Neural progenitor cell (in vitro differentiated cells): ENCODE measurements around the gene RELA. TPM values are rescaled to one million over a fixed set of nuclear protein-coding genes. Genes with fewer than 3 reads are reported as not detected.

ENCODE experiments used
- DNase-seq: peaks from one replicate; pipeline ENCODE4 v3.0.0-alpha.2; 2016; ENCODE audit warnings: low spot score
- H2AFZ ChIP-seq: fragments of 200-600 bp; sonication (generic); replicated peaks from 2 replicates; pipeline ENCODE4 v1.6.1; 2016; ENCODE audit warnings: antibody characterized with exemption
- H3F3A ChIP-seq: fragments of 200-600 bp; sonication (generic); 2 replicates; pipeline ENCODE4 v1.6.1; 2016; ENCODE audit warnings: antibody characterized with exemption, low read depth
- H3K27ac ChIP-seq: fragments of 200-600 bp; sonication (generic); 2 replicates; pipeline ENCODE4 v1.5.1; 2016; ENCODE audit warnings: mild to moderate bottlenecking
- H3K27me3 ChIP-seq: fragments of 200-600 bp; sonication (generic); 2 replicates; pipeline ENCODE4 v1.6.1; 2016; ENCODE audit warnings: mild to moderate bottlenecking, moderate library complexity
- H3K36me3 ChIP-seq: fragments of 200-600 bp; sonication (generic); 2 replicates; pipeline ENCODE4 v1.5.1; 2016
- H3K4me1 ChIP-seq: fragments of 200-600 bp; sonication (generic); 2 replicates; pipeline ENCODE4 v1.6.1; 2016; ENCODE audit warnings: mixed run types
- H3K4me2 ChIP-seq: fragments of 200-600 bp; sonication (generic); 2 replicates; pipeline ENCODE4 v1.6.1; 2016
- H3K4me3 ChIP-seq: fragments of 200-600 bp; sonication (generic); 2 replicates; pipeline ENCODE4 v1.5.1; 2016
- H3K79me2 ChIP-seq: fragments of 200-600 bp; sonication (generic); 2 replicates; pipeline ENCODE4 v1.6.1; 2016; ENCODE audit warnings: low read depth
- H3K9ac ChIP-seq: fragments of 200-600 bp; sonication (generic); 2 replicates; pipeline ENCODE4 v1.6.1; 2016
- H3K9me3 ChIP-seq: fragments of 200-600 bp; sonication (generic); 2 replicates; pipeline ENCODE4 v1.5.1; 2016; ENCODE audit warnings: low read depth
- H4K20me1 ChIP-seq: fragments of 200-600 bp; sonication (generic); 2 replicates; pipeline ENCODE4 v1.6.1; 2016; ENCODE audit warnings: low read depth
- H3K27ac Mint-ChIP-seq: 3 replicates; pipeline ENCODE4 v1.8.0; 2021; ENCODE audit warnings: mixed read lengths
- H3K27me3 Mint-ChIP-seq: 2 replicates; pipeline ENCODE4 v1.8.0; 2022; ENCODE audit warnings: low read depth, mild to moderate bottlenecking, inconsistent platforms, moderate library complexity, mixed read lengths; ENCODE audit not compliant: insufficient read depth
- H3K36me3 Mint-ChIP-seq: 3 replicates; pipeline ENCODE4 v1.8.0; 2021; ENCODE audit warnings: mixed read lengths
- H3K4me1 Mint-ChIP-seq: 3 replicates; pipeline ENCODE4 v1.8.0; 2021; ENCODE audit warnings: mixed read lengths
- H3K4me3 Mint-ChIP-seq: 3 replicates; pipeline ENCODE4 v1.8.0; 2021; ENCODE audit warnings: mild to moderate bottlenecking, moderate library complexity, mixed read lengths
- H3K9me3 Mint-ChIP-seq: 3 replicates; pipeline ENCODE4 v1.8.0; 2020; ENCODE audit warnings: mixed read lengths
- EZH2 ChIP-seq: fragments of 200-600 bp; sonication (generic); IDR thresholded peaks from 2 replicates; pipeline ENCODE4 v1.6.1; 2017; ENCODE audit warnings: antibody characterized with exemption, mild to moderate bottlenecking, moderate library complexity
- EZH2phosphoT487 ChIP-seq: fragments of 200-600 bp; sonication (generic); IDR thresholded peaks from 2 replicates; pipeline ENCODE4 v1.6.1; 2017; ENCODE audit warnings: antibody characterized with exemption
- total RNA-seq: library from RNA; depleted of rRNA; stranded (reverse); fragments of >200 nt; gene quantifications from 2 replicates; pipeline ENCODE4 v1.2.3, GENCODE V29; 2015; ENCODE audit warnings: low replicate concordance
- TF ChIP-seq, protein P1 (sequence below): fragments of 200-600 bp; sonication (generic); IDR thresholded peaks from 2 replicates; pipeline ENCODE4 v1.5.1; 2017; ENCODE audit warnings: antibody characterized with exemption, mild to moderate bottlenecking

Gene RELA
- total RNA-seq, 1 donor from 2014 or later = 11.0 TPM

DNA sequence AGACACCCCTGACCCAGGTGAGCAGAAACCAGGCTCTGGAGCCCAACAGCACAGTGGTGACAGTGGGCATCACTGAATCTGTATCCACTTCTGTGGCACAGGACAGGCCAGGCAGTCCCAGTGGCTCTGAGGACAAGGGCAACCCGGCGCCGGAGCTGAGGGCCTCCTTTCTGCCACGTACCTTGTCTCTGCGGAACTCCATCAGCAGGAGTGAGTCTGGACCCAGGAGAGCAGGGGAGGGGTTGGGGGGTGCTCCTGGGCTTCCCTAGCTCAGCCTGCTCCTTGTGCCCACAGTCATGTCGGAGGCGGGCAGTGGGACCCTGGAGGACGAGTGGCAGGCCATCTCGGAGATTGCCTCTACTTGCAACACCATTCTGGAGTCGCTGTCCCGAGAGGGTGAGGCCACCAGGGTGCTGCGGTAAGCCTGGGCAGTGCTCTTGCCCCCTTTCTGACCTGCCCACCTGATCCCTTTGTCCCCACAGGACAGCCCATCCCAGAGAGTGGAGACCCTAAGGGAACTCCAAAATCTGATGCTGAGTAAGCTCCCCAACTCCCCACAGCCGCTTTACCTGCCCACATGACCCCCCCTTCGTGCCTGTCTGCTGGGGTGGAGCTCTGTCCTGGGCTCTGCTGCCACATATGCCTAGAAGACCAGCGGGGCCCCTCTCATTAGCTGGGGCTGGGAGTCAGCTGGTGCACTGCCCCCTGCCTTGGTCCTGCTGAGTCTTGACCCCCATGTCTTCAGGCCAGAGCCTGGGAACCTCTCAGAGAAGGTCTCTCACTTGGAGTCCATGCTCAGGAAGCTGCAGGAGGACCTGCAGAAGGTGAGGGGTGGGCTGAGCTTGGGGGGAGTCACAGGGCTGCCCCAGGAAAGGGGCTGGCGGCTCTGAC lies 12.8 kb downstream of the RELA start:
- Histone ChIP-seq H3K27ac (no peak overlapping the region), H3K4me1 (peaks cover 11% of the 10 kb centered on the region), H3K36me3 (no peaks in the 10 kb centered on the region), H3K27me3 (peaks cover 25% of the 10 kb centered on the region), H3K9me3 (no peaks in the 10 kb centered on the region), H2AFZ (no peak overlapping the region), H3K4me2 (no peak overlapping the region), H3F3A (peaks cover 32% of the 10 kb centered on the region), H3K79me2 (no peaks in the 10 kb centered on the region), H3K9ac (no peak overlapping the region), H4K20me1 (peaks cover 19% of the 10 kb centered on the region), H3K4me3 (no peak overlapping the region)
- peaks cover 2% of the 10 kb centered on the region for H3K27me3 Mint-ChIP-seq
- no peaks in the 10 kb centered on the region for H3K9me3 Mint-ChIP-seq
- no peak overlapping the region for H3K27ac Mint-ChIP-seq
- no peak overlapping the region for H3K4me3 Mint-ChIP-seq
- DNase-seq = no peak
- TF ChIP-seq EZH2 = no peak
- TF ChIP-seq, protein P1, sequence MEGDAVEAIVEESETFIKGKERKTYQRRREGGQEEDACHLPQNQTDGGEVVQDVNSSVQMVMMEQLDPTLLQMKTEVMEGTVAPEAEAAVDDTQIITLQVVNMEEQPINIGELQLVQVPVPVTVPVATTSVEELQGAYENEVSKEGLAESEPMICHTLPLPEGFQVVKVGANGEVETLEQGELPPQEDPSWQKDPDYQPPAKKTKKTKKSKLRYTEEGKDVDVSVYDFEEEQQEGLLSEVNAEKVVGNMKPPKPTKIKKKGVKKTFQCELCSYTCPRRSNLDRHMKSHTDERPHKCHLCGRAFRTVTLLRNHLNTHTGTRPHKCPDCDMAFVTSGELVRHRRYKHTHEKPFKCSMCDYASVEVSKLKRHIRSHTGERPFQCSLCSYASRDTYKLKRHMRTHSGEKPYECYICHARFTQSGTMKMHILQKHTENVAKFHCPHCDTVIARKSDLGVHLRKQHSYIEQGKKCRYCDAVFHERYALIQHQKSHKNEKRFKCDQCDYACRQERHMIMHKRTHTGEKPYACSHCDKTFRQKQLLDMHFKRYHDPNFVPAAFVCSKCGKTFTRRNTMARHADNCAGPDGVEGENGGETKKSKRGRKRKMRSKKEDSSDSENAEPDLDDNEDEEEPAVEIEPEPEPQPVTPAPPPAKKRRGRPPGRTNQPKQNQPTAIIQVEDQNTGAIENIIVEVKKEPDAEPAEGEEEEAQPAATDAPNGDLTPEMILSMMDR = no peak
- no peak for TF ChIP-seq EZH2phosphoT487
- H3K4me1 Mint-ChIP-seq = peaks cover 34% of the 10 kb centered on the region
- H3K36me3 Mint-ChIP-seq = peaks cover 11% of the 10 kb centered on the region

- Histone ChIP-seq H3K27me3 (peaks cover 25% of the 10 kb centered on the region), H3K9ac (no peak overlapping the region), H3K27ac (no peak overlapping the region), H3K4me1 (peaks cover 11% of the 10 kb centered on the region), H2AFZ (no peak overlapping the region), H3F3A (peaks cover 28% of the 10 kb centered on the region), H3K4me3 (no peak overlapping the region), H3K9me3 (no peaks in the 10 kb centered on the region), H3K4me2 (no peak overlapping the region), H4K20me1 (peaks cover 19% of the 10 kb centered on the region), H3K36me3 (no peaks in the 10 kb centered on the region), H3K79me2 (no peaks in the 10 kb centered on the region)
- DNase-seq = no peak
- H3K27ac Mint-ChIP-seq = peak overlapping the region; percentile 21
- peaks cover 9% of the 10 kb centered on the region for H3K36me3 Mint-ChIP-seq
- no peaks in the 10 kb centered on the region for H3K9me3 Mint-ChIP-seq
- TF ChIP-seq, protein P1 = no peak
- TF ChIP-seq EZH2 (no peak), EZH2phosphoT487 (no peak)
- no peak overlapping the region for H3K4me3 Mint-ChIP-seq
- H3K27me3 Mint-ChIP-seq = peaks cover 2% of the 10 kb centered on the region
- peaks cover 34% of the 10 kb centered on the region for H3K4me1 Mint-ChIP-seq
These were observed 13.7 kb downstream of the RELA start for GRCh38 chr11:65648997-65649493.

DNA sequence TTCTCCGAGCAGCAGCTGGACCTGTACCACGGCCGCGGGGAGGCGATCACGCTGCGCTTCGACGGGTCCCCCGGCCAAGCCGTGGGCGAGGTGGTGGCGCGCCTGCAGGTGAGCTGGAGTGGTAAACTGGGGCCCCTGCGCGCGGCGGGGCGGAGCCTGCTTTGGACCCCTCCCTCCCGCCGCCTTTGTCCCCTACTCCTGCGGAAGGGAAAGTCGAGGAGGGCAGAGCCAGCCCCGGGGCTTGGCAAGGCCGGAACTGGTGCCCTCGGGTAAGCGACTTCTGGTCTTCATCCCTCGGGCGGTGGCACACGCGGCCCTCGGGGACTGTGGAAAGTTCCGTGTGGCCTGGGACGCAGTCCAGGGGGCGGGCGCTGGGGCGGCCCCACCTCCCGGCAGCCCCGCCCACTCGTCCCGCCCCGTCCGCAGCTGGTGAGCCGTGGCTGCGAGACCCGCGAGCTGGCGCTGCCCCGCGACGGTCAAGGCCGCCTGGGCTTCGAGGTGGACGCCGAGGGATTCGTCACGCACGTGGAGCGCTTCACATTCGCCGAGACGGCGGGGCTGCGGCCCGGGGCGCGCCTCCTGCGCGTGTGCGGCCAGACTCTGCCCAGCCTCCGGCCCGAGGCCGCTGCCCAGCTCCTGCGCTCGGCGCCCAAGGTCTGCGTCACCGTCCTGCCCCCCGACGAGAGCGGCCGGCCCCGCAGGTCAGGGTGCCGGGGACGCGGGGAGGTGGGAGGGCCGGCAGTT lies 15.6 kb downstream of the RELA start:
- Mint-ChIP-seq H3K27ac (no peak overlapping the region), H3K4me3 (no peak overlapping the region), H3K4me1 (peaks cover 28% of the 10 kb centered on the region), H3K27me3 (peaks cover 5% of the 10 kb centered on the region), H3K9me3 (no peaks in the 10 kb centered on the region), H3K36me3 (peaks cover 5% of the 10 kb centered on the region)
- Histone ChIP-seq H3K4me1 (peaks cover 3% of the 10 kb centered on the region), H2AFZ (peak overlapping the region; percentile 85), H3K4me3 (peak overlapping the region; percentile 48), H4K20me1 (peaks cover 18% of the 10 kb centered on the region), H3K36me3 (no peaks in the 10 kb centered on the region), H3K9ac (no peak overlapping the region), H3K4me2 (peak overlapping the region; percentile 78), H3K27ac (no peak overlapping the region), H3K27me3 (peaks cover 33% of the 10 kb centered on the region), H3F3A (peaks cover 10% of the 10 kb centered on the region), H3K9me3 (no peaks in the 10 kb centered on the region), H3K79me2 (no peaks in the 10 kb centered on the region)
- peak; percentile 57 for DNase-seq
- peak; percentile 7 for TF ChIP-seq EZH2phosphoT487
- TF ChIP-seq EZH2 = peak; percentile 68
- TF ChIP-seq, protein P1 = no peak
